ENCODE measurements around the gene OR2F1.

OR2F1 gene

GRCh38 chr7:143965280-143965679 is 10.6 kb downstream of the OR2F1 start:
- Histone ChIP-seq H3K36me3 (ENCODE audit: control insufficient read depth, insufficient read depth, low read length) (no peaks in the 10 kb centered on the region), H3K9me3 (ENCODE audit: control insufficient read depth, low read length) (no peaks in the 10 kb centered on the region), H3K4me3 (ENCODE audit: low read length) (no peak overlapping the region), H3K27me3 (ENCODE audit: control insufficient read depth, insufficient read depth, low read length) (no peaks in the 10 kb centered on the region), H3K9ac (ENCODE audit: low read length) (no peak overlapping the region), H3K4me1 (ENCODE audit: control insufficient read depth, insufficient read depth, low read length) (no peaks in the 10 kb centered on the region)

DNA sequence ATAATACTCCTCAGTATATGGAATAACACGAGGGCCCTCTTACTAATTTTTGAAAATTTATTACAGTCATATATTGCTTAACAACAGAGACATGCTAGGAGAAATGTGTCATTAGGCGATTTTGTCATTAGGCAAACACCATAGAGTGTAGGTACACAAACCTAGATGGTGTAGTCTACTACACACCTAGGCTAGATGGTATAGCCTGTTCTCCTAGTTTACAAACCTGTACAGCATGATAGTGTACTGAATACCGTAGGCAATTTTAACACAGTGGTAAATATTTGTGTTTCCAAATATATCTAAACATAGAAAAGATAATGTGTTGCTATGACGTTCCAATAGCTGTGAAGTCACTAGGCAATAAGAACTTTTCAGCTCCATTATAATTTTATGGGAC is 12.8 kb downstream of the OR2F1 start:
- no peak overlapping the region for H3K4me3 ChIP-seq (ENCODE audit: low read length)
- no peaks in the 10 kb centered on the region for H3K36me3 ChIP-seq (ENCODE audit: control insufficient read depth, insufficient read depth, low read length)
- no peaks in the 10 kb centered on the region for H3K9me3 ChIP-seq (ENCODE audit: control insufficient read depth, low read length)
- no peaks in the 10 kb centered on the region for H3K27me3 ChIP-seq (ENCODE audit: control insufficient read depth, insufficient read depth, low read length)
- no peak overlapping the region for H3K9ac ChIP-seq (ENCODE audit: low read length)
- no peaks in the 10 kb centered on the region for H3K4me1 ChIP-seq (ENCODE audit: control insufficient read depth, insufficient read depth, low read length)

- no peak overlapping the region for H3K4me3 ChIP-seq (ENCODE audit: low read length)
- no peaks in the 10 kb centered on the region for H3K9me3 ChIP-seq (ENCODE audit: control insufficient read depth, low read length)
- H3K36me3 ChIP-seq (ENCODE audit: control insufficient read depth, insufficient read depth, low read length): no peaks in the 10 kb centered on the region
- H3K4me1 ChIP-seq (ENCODE audit: control insufficient read depth, insufficient read depth, low read length): no peaks in the 10 kb centered on the region
- H3K9ac ChIP-seq (ENCODE audit: low read length): no peak overlapping the region
- no peaks in the 10 kb centered on the region for H3K27me3 ChIP-seq (ENCODE audit: control insufficient read depth, insufficient read depth, low read length)
Measured at GRCh38 chr7:143973870-143974416, 19.3 kb downstream of the OR2F1 start.

DNA sequence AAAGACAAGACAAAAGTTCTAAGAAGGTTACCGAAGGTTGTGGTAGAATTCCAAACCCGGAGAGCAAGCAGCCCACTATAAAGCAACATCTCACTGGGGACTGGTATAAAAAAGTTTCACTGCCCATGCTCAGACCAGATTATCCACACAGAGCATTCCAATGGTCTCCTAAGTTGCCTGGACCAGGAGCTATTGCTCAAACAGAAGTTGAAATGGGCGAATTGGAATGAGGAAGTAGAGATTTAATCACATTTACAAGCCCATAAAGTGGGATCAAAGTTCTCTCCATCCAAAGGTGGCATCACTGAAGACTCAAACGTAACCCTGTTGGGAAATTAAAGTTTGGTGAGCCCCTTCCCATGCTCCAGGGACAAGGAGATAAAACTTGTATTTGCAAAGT is 19.8 kb downstream of the OR2F1 start:
- no peaks in the 10 kb centered on the region for H3K27me3 ChIP-seq (ENCODE audit: control insufficient read depth, insufficient read depth, low read length)
- H3K9me3 ChIP-seq (ENCODE audit: control insufficient read depth, low read length): no peaks in the 10 kb centered on the region

GRCh38 chr7:143975617-143976016 is 21.0 kb downstream of the OR2F1 start:
- no peaks in the 10 kb centered on the region for H3K4me1 ChIP-seq (ENCODE audit: control insufficient read depth, insufficient read depth, low read length)
- no peak overlapping the region for H3K4me3 ChIP-seq (ENCODE audit: low read length)
- H3K36me3 ChIP-seq (ENCODE audit: control insufficient read depth, insufficient read depth, low read length): no peaks in the 10 kb centered on the region
- H3K27me3 ChIP-seq (ENCODE audit: control insufficient read depth, insufficient read depth, low read length): no peaks in the 10 kb centered on the region
- H3K9me3 ChIP-seq (ENCODE audit: control insufficient read depth, low read length): no peaks in the 10 kb centered on the region
- H3K9ac ChIP-seq (ENCODE audit: low read length): no peak overlapping the region

More for the DNA sequence above, 19.8 kb downstream of the OR2F1 start:
- no peaks in the 10 kb centered on the region for H3K36me3 ChIP-seq (ENCODE audit: control insufficient read depth, insufficient read depth, low read length)
- H3K9ac ChIP-seq (ENCODE audit: low read length): no peak overlapping the region
- H3K4me1 ChIP-seq (ENCODE audit: control insufficient read depth, insufficient read depth, low read length): no peaks in the 10 kb centered on the region
- H3K4me3 ChIP-seq (ENCODE audit: low read length): no peak overlapping the region

- Histone ChIP-seq H3K4me1 (ENCODE audit: control insufficient read depth, insufficient read depth, low read length) (no peaks in the 10 kb centered on the region), H3K27me3 (ENCODE audit: control insufficient read depth, insufficient read depth, low read length) (no peaks in the 10 kb centered on the region), H3K9ac (ENCODE audit: low read length) (no peak overlapping the region), H3K36me3 (ENCODE audit: control insufficient read depth, insufficient read depth, low read length) (no peaks in the 10 kb centered on the region), H3K4me3 (ENCODE audit: low read length) (no peak overlapping the region), H3K9me3 (ENCODE audit: control insufficient read depth, low read length) (no peaks in the 10 kb centered on the region)
Measured at GRCh38 chr7:143978585-143978984, 23.9 kb downstream of the OR2F1 start.

- Histone ChIP-seq H3K36me3 (ENCODE audit: control insufficient read depth, insufficient read depth, low read length) (no peaks in the 10 kb centered on the region), H3K27me3 (ENCODE audit: control insufficient read depth, insufficient read depth, low read length) (no peaks in the 10 kb centered on the region), H3K9ac (ENCODE audit: low read length) (no peak overlapping the region), H3K4me1 (ENCODE audit: control insufficient read depth, insufficient read depth, low read length) (no peaks in the 10 kb centered on the region), H3K4me3 (ENCODE audit: low read length) (no peak overlapping the region), H3K9me3 (ENCODE audit: control insufficient read depth, low read length) (no peaks in the 10 kb centered on the region)
Measured at GRCh38 chr7:143979359-143979758, 24.7 kb downstream of the OR2F1 start.

GRCh38 chr7:143979998-143980397 is 25.4 kb downstream of the OR2F1 start:
- no peaks in the 10 kb centered on the region for H3K9me3 ChIP-seq (ENCODE audit: control insufficient read depth, low read length)
- H3K27me3 ChIP-seq (ENCODE audit: control insufficient read depth, insufficient read depth, low read length): no peaks in the 10 kb centered on the region
- no peak overlapping the region for H3K4me3 ChIP-seq (ENCODE audit: low read length)
- no peaks in the 10 kb centered on the region for H3K4me1 ChIP-seq (ENCODE audit: control insufficient read depth, insufficient read depth, low read length)
- H3K36me3 ChIP-seq (ENCODE audit: control insufficient read depth, insufficient read depth, low read length): no peaks in the 10 kb centered on the region
- no peak overlapping the region for H3K9ac ChIP-seq (ENCODE audit: low read length)

GRCh38 chr7:143980746-143981510 is 26.3 kb downstream of the OR2F1 start:
- H3K9ac ChIP-seq (ENCODE audit: low read length): no peak overlapping the region
- no peaks in the 10 kb centered on the region for H3K9me3 ChIP-seq (ENCODE audit: control insufficient read depth, low read length)
- H3K4me3 ChIP-seq (ENCODE audit: low read length): no peak overlapping the region
- no peaks in the 10 kb centered on the region for H3K36me3 ChIP-seq (ENCODE audit: control insufficient read depth, insufficient read depth, low read length)
- no peaks in the 10 kb centered on the region for H3K4me1 ChIP-seq (ENCODE audit: control insufficient read depth, insufficient read depth, low read length)
- H3K27me3 ChIP-seq (ENCODE audit: control insufficient read depth, insufficient read depth, low read length): no peaks in the 10 kb centered on the region

DNA sequence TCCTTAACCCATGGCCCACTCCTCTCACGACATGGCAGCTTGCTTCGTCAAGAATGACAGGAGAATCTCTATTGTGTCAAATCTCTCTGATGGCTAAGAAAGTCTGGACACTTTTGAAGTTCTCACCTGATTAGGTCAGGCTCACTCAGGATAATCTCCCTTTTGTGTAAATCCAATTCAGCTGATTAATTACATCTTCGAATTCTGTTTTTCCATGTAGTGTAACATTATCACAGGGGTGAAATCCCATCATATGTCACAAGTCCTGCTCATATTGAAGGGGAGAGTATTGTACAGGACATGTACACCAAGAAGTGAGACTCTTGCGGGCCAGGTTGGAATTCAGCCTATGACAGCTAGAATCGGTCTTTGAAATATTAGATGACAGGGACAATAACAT is 29.3 kb downstream of the OR2F1 start:
- H3K27me3 ChIP-seq (ENCODE audit: control insufficient read depth, insufficient read depth, low read length): no peaks in the 10 kb centered on the region
- H3K9ac ChIP-seq (ENCODE audit: low read length): no peak overlapping the region
- H3K4me3 ChIP-seq (ENCODE audit: low read length): no peak overlapping the region
- no peaks in the 10 kb centered on the region for H3K36me3 ChIP-seq (ENCODE audit: control insufficient read depth, insufficient read depth, low read length)
- no peaks in the 10 kb centered on the region for H3K4me1 ChIP-seq (ENCODE audit: control insufficient read depth, insufficient read depth, low read length)
- no peaks in the 10 kb centered on the region for H3K9me3 ChIP-seq (ENCODE audit: control insufficient read depth, low read length)

GRCh38 chr7:143987513-143987912 is 32.9 kb downstream of the OR2F1 start:
- no peak overlapping the region for H3K4me3 ChIP-seq (ENCODE audit: low read length)
- H3K9ac ChIP-seq (ENCODE audit: low read length): no peak overlapping the region
- H3K9me3 ChIP-seq (ENCODE audit: control insufficient read depth, low read length): no peaks in the 10 kb centered on the region
- no peaks in the 10 kb centered on the region for H3K4me1 ChIP-seq (ENCODE audit: control insufficient read depth, insufficient read depth, low read length)
- no peaks in the 10 kb centered on the region for H3K36me3 ChIP-seq (ENCODE audit: control insufficient read depth, insufficient read depth, low read length)
- no peaks in the 10 kb centered on the region for H3K27me3 ChIP-seq (ENCODE audit: control insufficient read depth, insufficient read depth, low read length)

DNA sequence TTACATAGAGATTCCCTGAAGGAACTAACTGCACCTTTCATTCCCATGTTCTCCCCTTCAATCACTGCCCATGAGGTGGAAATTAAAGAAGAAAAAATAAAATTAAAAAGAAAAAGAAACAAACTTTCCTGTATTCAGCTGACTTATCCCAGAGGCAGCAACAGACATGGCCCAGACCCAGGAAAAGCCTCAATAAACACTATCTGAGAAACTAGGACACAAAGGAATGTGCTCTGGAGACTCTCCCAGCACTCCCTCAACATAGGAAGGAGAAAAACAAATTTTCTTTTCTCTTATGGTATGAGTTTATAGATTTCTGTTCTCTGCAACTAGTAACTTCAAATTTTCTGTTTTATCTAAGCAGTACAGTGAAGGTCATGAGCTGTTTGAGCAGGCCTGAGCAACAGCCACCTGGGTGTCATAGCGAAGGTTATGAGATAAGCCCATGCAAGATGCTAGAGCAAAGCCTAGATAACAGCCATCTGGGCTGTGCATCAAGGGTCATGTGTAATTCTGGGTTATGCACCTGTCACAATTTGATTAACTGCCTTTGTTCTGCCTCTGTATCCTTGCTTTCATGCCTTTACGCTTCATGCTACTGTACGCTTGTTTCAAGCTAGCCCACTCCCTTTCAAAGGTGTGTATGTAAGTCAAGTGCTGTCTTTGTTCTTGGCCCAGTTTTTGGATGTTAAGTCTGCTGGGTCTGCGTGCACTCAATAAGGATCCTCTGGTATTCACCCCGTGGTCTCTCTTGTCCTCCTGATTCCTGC is 34.5 kb downstream of the OR2F1 start:
- Histone ChIP-seq H3K4me3 (ENCODE audit: low read length) (no peak overlapping the region), H3K9me3 (ENCODE audit: control insufficient read depth, low read length) (no peaks in the 10 kb centered on the region), H3K4me1 (ENCODE audit: control insufficient read depth, insufficient read depth, low read length) (no peaks in the 10 kb centered on the region), H3K9ac (ENCODE audit: low read length) (no peak overlapping the region), H3K27me3 (ENCODE audit: control insufficient read depth, insufficient read depth, low read length) (no peaks in the 10 kb centered on the region), H3K36me3 (ENCODE audit: control insufficient read depth, insufficient read depth, low read length) (no peaks in the 10 kb centered on the region)

All from mucosa of stomach (tissue), 1 donor.